Urinary bladder (tissue), 4 donors: ENCODE measurements around the gene GRM7. TPM values are rescaled to one million over a fixed set of nuclear protein-coding genes. Genes with fewer than 3 reads are reported as not detected.
A peak's percentile ranks its signal among the peaks of the same experiment; 100 is the strongest.

Experiments used
- DNase-seq: peaks from one replicate; pipeline ENCODE4 v3.0.0-alpha.2; 2015; ENCODE audit errors: extremely low spot score
- H3K27ac ChIP-seq: one replicate; pipeline ENCODE4 v1.5.1; 2013; ENCODE audit warnings: low read depth, mild to moderate bottlenecking, moderate library complexity
- H3K36me3 ChIP-seq: one replicate; pipeline ENCODE4 v1.6.1; 2013; ENCODE audit warnings: mild to moderate bottlenecking, moderate library complexity; ENCODE audit not compliant: insufficient read depth
- H3K4me1 ChIP-seq: one replicate; pipeline ENCODE4 v1.6.1; 2013; ENCODE audit warnings: mild to moderate bottlenecking, moderate library complexity; ENCODE audit not compliant: insufficient read depth
- H3K4me3 ChIP-seq: one replicate; pipeline ENCODE4 v1.5.1; 2013; ENCODE audit warnings: low read depth, low read length
- WGBS: extraction: QIAGEN DNeasy Blood & Tissue Kit; methylation state at CpG from one replicate; pipeline ENCODE4 v1.1.7; 2013; 5-methylcytosine and 5-hydroxymethylcytosine counted together
- polyA plus RNA-seq: library from polyadenylated mRNA; stranded (reverse); fragments of 200-250 nt; gene quantifications from one replicate; pipeline ENCODE4 v1.2.3, GENCODE V29; 2013
- total RNA-seq: library from RNA; depleted of rRNA; stranded (reverse); fragments of >200 nt; gene quantifications from one replicate; pipeline ENCODE4 v1.2.3, GENCODE V29; 2014
- donor health status: healthy with polysubstance abuse.
- donor health status: healthy.

GRM7 gene
- total and polyA plus RNA-seq, 2 donors, result 2.3 to 14.6 TPM

DNA sequence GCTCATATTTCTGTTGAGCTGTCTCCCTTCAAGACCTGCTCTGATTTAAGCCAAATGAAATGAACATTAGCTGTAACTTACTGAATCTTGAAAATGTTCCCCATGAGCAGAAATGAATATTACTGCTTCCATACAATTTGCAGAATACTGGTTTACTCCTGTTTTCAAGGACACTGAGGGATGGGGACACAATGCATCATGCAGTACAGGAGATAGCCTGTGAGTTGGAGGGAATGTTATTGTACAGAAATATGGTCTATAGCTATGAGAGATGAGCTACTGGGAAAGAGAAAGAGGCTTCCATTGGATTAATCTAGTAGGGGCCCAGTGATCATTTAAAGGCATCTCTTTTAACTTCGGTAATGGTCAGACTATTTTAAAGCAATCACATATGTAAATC, 798.2 kb downstream of the GRM7 start:
- 78% methylated on average over 1 of the region's 1 CpG for WGBS

GRCh38 chr3:7663771-7664170, 802.9 kb downstream of the GRM7 start:
- H3K4me3 ChIP-seq, result no peak overlapping the region
- H3K36me3 ChIP-seq, result no peaks in the 10 kb centered on the region
- no peak overlapping the region for H3K27ac ChIP-seq
- 88% methylated on average over 4 of the region's 4 CpGs for WGBS
- H3K4me1 ChIP-seq, result no peaks in the 10 kb centered on the region
- DNase-seq, result no peak

More for the DNA sequence above, 798.2 kb downstream of the GRM7 start:
- no peak overlapping the region for H3K4me3 ChIP-seq
- no peaks in the 10 kb centered on the region for H3K36me3 ChIP-seq
- no peak overlapping the region for H3K27ac ChIP-seq
- DNase-seq, result no peak
- H3K4me1 ChIP-seq, result no peaks in the 10 kb centered on the region

- WGBS, result 88% methylated on average over 1 of the region's 1 CpG
- no peaks in the 10 kb centered on the region for H3K4me1 ChIP-seq
- H3K27ac ChIP-seq, result no peak overlapping the region
- no peaks in the 10 kb centered on the region for H3K36me3 ChIP-seq
- no peak for DNase-seq
- no peak overlapping the region for H3K4me3 ChIP-seq
These were observed 806.9 kb downstream of the GRM7 start for GRCh38 chr3:7667774-7668173.

- Histone ChIP-seq H3K4me3 (no peak overlapping the region), H3K27ac (no peak overlapping the region), H3K4me1 (no peaks in the 10 kb centered on the region), H3K36me3 (no peaks in the 10 kb centered on the region)
- 88% methylated on average over 3 of the region's 3 CpGs for WGBS
- no peak for DNase-seq
These were observed 808.7 kb downstream of the GRM7 start for GRCh38 chr3:7669641-7670040.

- Histone ChIP-seq H3K27ac (no peak overlapping the region), H3K4me1 (no peaks in the 10 kb centered on the region), H3K36me3 (no peaks in the 10 kb centered on the region), H3K4me3 (no peak overlapping the region)
- WGBS, result 89% methylated on average over 3 of the region's 3 CpGs
- DNase-seq, result no peak
These were observed 817.6 kb downstream of the GRM7 start for GRCh38 chr3:7678521-7678920.

DNA sequence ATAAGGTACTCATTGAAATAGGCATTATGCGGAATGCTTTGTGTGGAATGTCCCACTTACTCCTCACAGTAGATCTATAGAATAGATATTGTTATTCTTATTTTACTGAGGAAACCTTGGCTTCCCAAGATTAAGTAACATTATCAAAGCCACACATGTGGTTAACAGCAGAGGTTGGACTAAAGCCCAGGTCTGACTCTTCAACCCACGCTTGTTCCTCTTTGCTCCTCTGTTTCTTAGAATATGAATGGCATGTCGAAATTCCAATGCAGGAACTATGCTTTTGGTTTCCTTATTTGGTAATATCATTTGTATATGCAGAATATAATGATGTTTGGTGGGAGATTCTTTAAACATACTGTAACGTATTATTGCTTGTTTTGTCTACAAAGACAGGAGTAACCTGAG, 821.9 kb downstream of the GRM7 start:
- peak; percentile 20 for DNase-seq

GRCh38 chr3:7683426-7683825, 822.5 kb downstream of the GRM7 start:
- WGBS, result 60% methylated on average over 1 of the region's 1 CpG
- DNase-seq, result no peak

More for the DNA sequence above, 821.9 kb downstream of the GRM7 start:
- no peak overlapping the region for H3K4me3 ChIP-seq
- no peaks in the 10 kb centered on the region for H3K36me3 ChIP-seq
- 42% methylated on average over 4 of the region's 4 CpGs for WGBS
- no peak overlapping the region for H3K27ac ChIP-seq
- no peaks in the 10 kb centered on the region for H3K4me1 ChIP-seq

GRCh38 chr3:7684182-7684715, 823.3 kb downstream of the GRM7 start:
- no peak for DNase-seq
- no peak overlapping the region for H3K4me3 ChIP-seq
- 53% methylated on average over 1 of the region's 1 CpG for WGBS
- no peaks in the 10 kb centered on the region for H3K36me3 ChIP-seq
- H3K4me1 ChIP-seq, result no peaks in the 10 kb centered on the region
- no peak overlapping the region for H3K27ac ChIP-seq

More at GRCh38 chr3:7683426-7683825, 822.5 kb downstream of the GRM7 start:
- no peaks in the 10 kb centered on the region for H3K4me1 ChIP-seq
- H3K36me3 ChIP-seq, result no peaks in the 10 kb centered on the region
- no peak overlapping the region for H3K27ac ChIP-seq
- no peak overlapping the region for H3K4me3 ChIP-seq

- Histone ChIP-seq H3K27ac (no peak overlapping the region), H3K4me1 (no peaks in the 10 kb centered on the region), H3K4me3 (no peak overlapping the region), H3K36me3 (no peaks in the 10 kb centered on the region)
- no peak for DNase-seq
- 84% methylated on average over 6 of the region's 6 CpGs for WGBS
These were observed 826.7 kb downstream of the GRM7 start for GRCh38 chr3:7687428-7688147.

DNA sequence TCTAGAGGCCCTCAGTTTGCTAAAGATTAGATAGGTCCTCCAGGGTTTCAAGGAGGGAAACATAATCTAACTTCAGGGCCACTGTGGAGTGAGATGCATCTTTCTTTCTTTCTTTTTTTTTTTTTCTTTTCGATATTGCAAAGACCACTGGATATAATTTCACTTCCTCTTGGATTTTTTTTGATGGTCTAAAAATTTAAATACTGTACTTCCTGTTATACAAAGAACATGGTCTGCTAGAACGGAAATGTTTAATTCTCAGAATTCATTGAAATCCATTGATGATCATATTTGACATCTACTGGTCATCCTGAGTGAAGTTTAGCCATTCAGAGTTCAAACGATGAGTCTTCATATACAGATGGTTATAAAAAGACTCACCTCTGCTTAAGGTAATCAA, 832.0 kb downstream of the GRM7 start:
- no peak overlapping the region for H3K4me3 ChIP-seq
- WGBS, result 86% methylated on average over 3 of the region's 3 CpGs
- H3K27ac ChIP-seq, result no peak overlapping the region
- no peaks in the 10 kb centered on the region for H3K4me1 ChIP-seq
- H3K36me3 ChIP-seq, result no peaks in the 10 kb centered on the region
- no peak for DNase-seq

DNA sequence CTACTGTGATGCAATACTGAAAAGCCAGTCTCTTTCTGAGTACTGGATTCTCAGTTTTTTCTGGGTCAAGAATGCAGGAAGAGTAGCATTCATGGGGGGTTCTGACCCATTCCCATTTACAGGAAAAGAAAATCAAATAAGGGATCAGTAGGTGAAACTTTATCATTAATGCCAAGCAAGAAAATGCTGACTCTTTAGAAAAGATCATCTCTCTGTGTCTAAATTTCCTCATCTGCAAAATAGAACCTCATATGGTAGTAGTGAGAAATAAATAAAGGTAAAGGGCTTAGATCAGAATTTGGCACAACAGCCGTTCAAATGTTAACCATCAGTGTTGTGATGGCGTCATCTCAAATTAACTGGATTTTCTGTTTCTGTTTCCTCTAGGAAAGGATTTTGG, 833.1 kb downstream of the GRM7 start:
- Histone ChIP-seq H3K36me3 (no peaks in the 10 kb centered on the region), H3K4me3 (no peak overlapping the region), H3K4me1 (no peaks in the 10 kb centered on the region), H3K27ac (no peak overlapping the region)
- WGBS, result 93% methylated on average over 2 of the region's 2 CpGs
- DNase-seq, result no peak

GRCh38 chr3:7695049-7695448, 834.1 kb downstream of the GRM7 start:
- 84% methylated on average over 1 of the region's 1 CpG for WGBS
- Histone ChIP-seq H3K27ac (no peak overlapping the region), H3K36me3 (no peaks in the 10 kb centered on the region), H3K4me3 (no peak overlapping the region), H3K4me1 (no peaks in the 10 kb centered on the region)
- no peak for DNase-seq

GRCh38 chr3:7696320-7696719, 835.4 kb downstream of the GRM7 start:
- H3K4me1 ChIP-seq, result no peaks in the 10 kb centered on the region
- no peaks in the 10 kb centered on the region for H3K36me3 ChIP-seq
- H3K4me3 ChIP-seq, result no peak overlapping the region
- 85% methylated on average over 2 of the region's 2 CpGs for WGBS
- H3K27ac ChIP-seq, result no peak overlapping the region
- DNase-seq, result no peak

GRCh38 chr3:7697548-7697947, 836.6 kb downstream of the GRM7 start:
- DNase-seq, result no peak
- Histone ChIP-seq H3K4me3 (no peak overlapping the region), H3K4me1 (no peaks in the 10 kb centered on the region), H3K27ac (no peak overlapping the region), H3K36me3 (no peaks in the 10 kb centered on the region)
- 90% methylated on average over 4 of the region's 4 CpGs for WGBS
